GM23338 (cell line): ENCODE data around the gene GP1BB. TPM values are rescaled to one million over a fixed set of nuclear protein-coding genes. Genes with fewer than 3 reads are reported as not detected.
A peak's percentile ranks its signal among the peaks of the same experiment; 100 is the strongest.

ENCODE experiments used
- ATAC-seq: fragments of 200-7000 bp; cut with Tn5 transposase; 3 replicates; pipeline ENCODE4 v1.9.1; 2020
- DNase-seq: peaks from one replicate; pipeline ENCODE4 v3.0.0-alpha.2; 2015; ENCODE audit warnings: low spot score
- H2AFZ ChIP-seq: fragments of 200-600 bp; sonication (generic); 2 replicates; pipeline ENCODE4 v1.8.0; 2016; ENCODE audit warnings: antibody characterized with exemption, mild to moderate bottlenecking, moderate library complexity
- H3F3A ChIP-seq: fragments of 200-600 bp; sonication (generic); replicated peaks from 2 replicates; pipeline ENCODE4 v1.8.0; 2017; ENCODE audit warnings: antibody characterized with exemption, mixed run types, low read depth
- H3K27ac ChIP-seq: fragments of 200-600 bp; sonication (generic); 2 replicates; pipeline ENCODE4 v1.6.1; 2016; ENCODE audit warnings: low read depth
- H3K27me3 ChIP-seq: fragments of 200-600 bp; sonication (generic); 2 replicates; pipeline ENCODE4 v1.8.0; 2016; ENCODE audit warnings: mild to moderate bottlenecking, mixed run types, moderate library complexity; ENCODE audit not compliant: insufficient read depth
- H3K36me3 ChIP-seq: fragments of 200-600 bp; sonication (generic); 2 replicates; pipeline ENCODE4 v1.8.0; 2016; ENCODE audit warnings: mild to moderate bottlenecking; ENCODE audit not compliant: insufficient read depth
- H3K4me1 ChIP-seq: fragments of 200-600 bp; sonication (generic); 2 replicates; pipeline ENCODE4 v1.8.0; 2016; ENCODE audit warnings: mild to moderate bottlenecking, moderate library complexity; ENCODE audit not compliant: insufficient read depth
- H3K4me2 ChIP-seq: fragments of 200-600 bp; sonication (generic); 2 replicates; pipeline ENCODE4 v1.7.1; 2017; ENCODE audit warnings: mixed run types
- H3K4me3 ChIP-seq: fragments of 200-600 bp; sonication (generic); 2 replicates; pipeline ENCODE4 v1.6.1; 2016; ENCODE audit warnings: mixed run types
- H3K79me2 ChIP-seq: fragments of 200-600 bp; sonication (generic); replicated peaks from 2 replicates; pipeline ENCODE4 v1.8.0; 2017; ENCODE audit warnings: mild to moderate bottlenecking; ENCODE audit not compliant: insufficient read depth
- H3K9me2 ChIP-seq: fragments of 200-600 bp; sonication (generic); 2 replicates; pipeline ENCODE4 v1.8.0; 2017; ENCODE audit not compliant: insufficient read depth
- H4K20me1 ChIP-seq: fragments of 200-600 bp; sonication (generic); replicated peaks from 2 replicates; pipeline ENCODE4 v1.8.0; 2017; ENCODE audit warnings: mild to moderate bottlenecking; ENCODE audit not compliant: insufficient read depth
- H3K27ac Mint-ChIP-seq: 2 replicates; pipeline ENCODE4 v1.8.0; 2020; ENCODE audit warnings: inconsistent platforms, mild to moderate bottlenecking, moderate library complexity, mixed read lengths
- H3K27me3 Mint-ChIP-seq: 3 replicates; pipeline ENCODE4 v1.8.0; 2022; ENCODE audit warnings: low read depth, mild to moderate bottlenecking, moderate library complexity, mixed read lengths, inconsistent platforms; ENCODE audit not compliant: insufficient read depth, poor library complexity
- H3K36me3 Mint-ChIP-seq: 3 replicates; pipeline ENCODE4 v1.8.0; 2021; ENCODE audit warnings: low read depth, mild to moderate bottlenecking, inconsistent platforms, moderate library complexity, mixed read lengths
- H3K4me1 Mint-ChIP-seq: 3 replicates; pipeline ENCODE4 v1.8.0; 2020; ENCODE audit warnings: mild to moderate bottlenecking, inconsistent platforms, mixed read lengths
- H3K4me3 Mint-ChIP-seq: 3 replicates; pipeline ENCODE4 v1.8.0; 2021; ENCODE audit warnings: moderate library complexity, mild to moderate bottlenecking, inconsistent platforms, mixed read lengths
- H3K9me3 Mint-ChIP-seq: 3 replicates; pipeline ENCODE4 v1.8.0; 2020; ENCODE audit warnings: moderate library complexity, mild to moderate bottlenecking, inconsistent platforms, mixed read lengths
- CREB1 ChIP-seq: fragments of 250-450 bp; sonication (Bioruptor Pico); IDR thresholded peaks from 2 replicates; pipeline ENCODE4 v1.5.0; 2020; ENCODE audit warnings: low read depth, mild to moderate bottlenecking, moderate library complexity
- EZH2 ChIP-seq: fragments of 200-600 bp; sonication (generic); IDR thresholded peaks from one replicate; pipeline ENCODE4 v1.8.0; 2017; ENCODE audit warnings: antibody characterized with exemption, mild to moderate bottlenecking, low read depth; ENCODE audit not compliant: unreplicated experiment
- NANOG ChIP-seq: IDR thresholded peaks from 2 replicates; pipeline ENCODE4 v1.6.1; 2016; ENCODE audit warnings: antibody characterized with exemption, borderline replicate concordance
- POLR2AphosphoS5 ChIP-seq: IDR thresholded peaks from 2 replicates; pipeline ENCODE4 v1.6.1; 2016; ENCODE audit warnings: antibody characterized with exemption, low read depth
- ZNF114 ChIP-seq: fragments of 250-450 bp; sonication (Bioruptor Pico); IDR thresholded peaks from 2 replicates; pipeline ENCODE4 v1.5.0; 2020; ENCODE audit warnings: mild to moderate bottlenecking, moderate library complexity
- polyA plus RNA-seq: library from polyadenylated mRNA; unstranded; fragments of >200 nt; fragmentation: Nextera tagmentation; extraction: Ambion mirVana; gene quantifications from 2 replicates; pipeline ENCODE4 v1.2.1, GENCODE V29; 2016
- total RNA-seq: library from RNA; depleted of rRNA; stranded (reverse); fragments of >200 nt; shearing (Covaris generic); gene quantifications from 2 replicates; pipeline ENCODE4 v1.2.3, GENCODE V29; 2014
- TF ChIP-seq, protein P1 (sequence below): IDR thresholded peaks from 2 replicates; pipeline ENCODE4 v1.6.1; 2016; ENCODE audit warnings: antibody characterized with exemption
- TF ChIP-seq, protein P2 (sequence below): IDR thresholded peaks from one replicate; pipeline ENCODE4 v1.6.1; 2018; ENCODE audit warnings: antibody characterized with exemption; ENCODE audit not compliant: unreplicated experiment
- TF ChIP-seq, protein P3 (sequence below), 2 experiments: fragments of 200-600 bp in 1 of 2; sonication (generic) in 1 of 2; conservative IDR thresholded peaks; 2 replicates each; pipeline versions ENCODE4 v1.5.1 to v1.6.1; 2016 to 2017; ENCODE audit warnings: antibody characterized with exemption in 2 of 2, low read depth in 2 of 2, mild to moderate bottlenecking in 2 of 2, moderate library complexity in 1 of 2

GP1BB gene
- total and polyA plus RNA-seq, 2 experiments from 2014 or later: 0.53 to 1.3 TPM

DNA sequence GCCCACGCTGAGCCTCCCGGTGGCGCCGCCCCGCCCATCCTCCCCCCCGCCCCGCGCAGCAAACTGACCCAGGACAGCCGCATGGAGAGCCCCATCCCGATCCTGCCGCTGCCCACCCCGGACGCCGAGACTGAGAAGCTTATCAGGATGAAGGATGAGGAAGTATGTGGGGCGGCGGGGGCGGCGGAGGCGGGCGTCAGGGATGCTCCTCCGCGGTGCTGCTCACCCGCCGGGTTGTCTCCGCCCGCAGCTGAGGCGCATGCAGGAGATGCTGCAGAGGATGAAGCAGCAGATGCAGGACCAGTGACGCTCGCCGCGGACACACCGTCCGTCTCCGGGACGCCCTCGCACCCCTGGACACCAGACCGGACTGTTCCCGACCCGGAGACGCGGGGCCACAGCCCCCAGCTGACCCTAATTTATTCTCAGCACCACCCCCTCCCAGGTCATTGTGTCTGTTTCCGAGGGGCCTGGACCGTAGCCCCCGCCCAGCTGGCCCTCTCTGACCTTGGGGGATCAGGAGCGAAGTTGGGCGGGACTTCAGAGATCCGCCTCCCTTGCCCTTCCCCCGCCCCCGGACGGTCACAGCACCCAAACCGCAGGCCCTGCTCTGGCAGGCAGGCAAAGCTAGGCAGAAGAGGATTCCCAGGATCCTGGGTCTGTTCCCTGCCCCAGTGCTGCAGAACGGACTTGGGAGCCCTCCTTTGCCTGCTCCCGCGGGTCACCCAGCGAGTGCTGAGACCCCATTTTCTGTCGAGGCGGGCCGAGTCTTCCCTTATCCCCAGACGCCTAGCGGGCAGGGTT is 959 bp upstream of the GP1BB start:
- Histone ChIP-seq H4K20me1 (peaks cover 7% of the 10 kb centered on the region), H3K4me2 (peak overlapping the region; percentile 88)
- peaks cover 84% of the 10 kb centered on the region for H3K27me3 Mint-ChIP-seq

DNA sequence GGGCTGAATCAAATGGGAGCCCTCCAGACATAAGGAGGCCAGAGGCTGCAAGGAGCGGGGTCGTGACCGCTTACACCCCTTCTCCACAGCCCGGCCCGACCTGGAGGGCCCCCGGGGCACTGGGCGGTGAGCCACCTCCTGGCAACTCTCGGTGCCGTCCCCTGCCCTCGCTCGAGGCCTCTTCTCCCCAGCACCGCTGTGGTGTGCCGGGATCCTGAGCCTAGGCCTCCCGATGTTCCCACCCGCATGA is 432 bp upstream of the GP1BB start:
- no peak overlapping the region for H2AFZ ChIP-seq
- peaks cover 85% of the 10 kb centered on the region for H3K27me3 Mint-ChIP-seq
- no peak overlapping the region for H3K27ac ChIP-seq
- H3K4me1 Mint-ChIP-seq: peaks cover 22% of the 10 kb centered on the region
- TF ChIP-seq POLR2AphosphoS5 (peak; percentile 15; the same call in 1 of the 2 replicates), NANOG (no peak)
- peak overlapping the region; percentile 88 for H3K4me2 ChIP-seq
- H3K4me1 ChIP-seq: peaks cover 5% of the 10 kb centered on the region; the same call in 1 of the 2 replicates
- H3K79me2 ChIP-seq: no peaks in the 10 kb centered on the region
- H4K20me1 ChIP-seq: peaks cover 7% of the 10 kb centered on the region
- peaks cover 16% of the 10 kb centered on the region for H3K9me3 Mint-ChIP-seq
- peak overlapping the region; percentile 64 for H3K4me3 Mint-ChIP-seq
- peaks cover 86% of the 10 kb centered on the region for H3K27me3 ChIP-seq
- H3K9me2 ChIP-seq: no peaks in the 10 kb centered on the region
- H3K36me3 Mint-ChIP-seq: peaks cover 13% of the 10 kb centered on the region
- ATAC-seq (peak; percentile 9), DNase-seq (no peak)
- no peak overlapping the region for H3K27ac Mint-ChIP-seq
- H3K36me3 ChIP-seq: no peaks in the 10 kb centered on the region
- H3K4me3 ChIP-seq: peak overlapping the region; percentile 59
- 0 out of 2 replicates have a peak, but pooled peaks cover 7% of the 10 kb centered on the region for H3F3A ChIP-seq

More for the DNA sequence above, 959 bp upstream of the GP1BB start:
- Histone ChIP-seq H3K4me3 (peak overlapping the region; percentile 59), H3K4me1 (peaks cover 5% of the 10 kb centered on the region; the same call in 1 of the 2 replicates), H3K79me2 (no peaks in the 10 kb centered on the region), H3K36me3 (no peaks in the 10 kb centered on the region), H2AFZ (no peak overlapping the region; the same call in 1 of the 2 replicates), H3K9me2 (no peaks in the 10 kb centered on the region), H3F3A (0 out of 2 replicates have a peak, but pooled peaks cover 7% of the 10 kb centered on the region), H3K27me3 (peaks cover 86% of the 10 kb centered on the region), H3K27ac (no peak overlapping the region)
- Mint-ChIP-seq H3K9me3 (peaks cover 13% of the 10 kb centered on the region), H3K27ac (no peak overlapping the region), H3K4me3 (peak overlapping the region; percentile 63), H3K36me3 (peaks cover 11% of the 10 kb centered on the region), H3K4me1 (peaks cover 21% of the 10 kb centered on the region)
- TF ChIP-seq, protein P1, sequence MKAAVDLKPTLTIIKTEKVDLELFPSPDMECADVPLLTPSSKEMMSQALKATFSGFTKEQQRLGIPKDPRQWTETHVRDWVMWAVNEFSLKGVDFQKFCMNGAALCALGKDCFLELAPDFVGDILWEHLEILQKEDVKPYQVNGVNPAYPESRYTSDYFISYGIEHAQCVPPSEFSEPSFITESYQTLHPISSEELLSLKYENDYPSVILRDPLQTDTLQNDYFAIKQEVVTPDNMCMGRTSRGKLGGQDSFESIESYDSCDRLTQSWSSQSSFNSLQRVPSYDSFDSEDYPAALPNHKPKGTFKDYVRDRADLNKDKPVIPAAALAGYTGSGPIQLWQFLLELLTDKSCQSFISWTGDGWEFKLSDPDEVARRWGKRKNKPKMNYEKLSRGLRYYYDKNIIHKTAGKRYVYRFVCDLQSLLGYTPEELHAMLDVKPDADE: no peak
- TF ChIP-seq EZH2: peak; percentile 65
- ATAC-seq: peak; percentile 7
- peak; percentile 70 for DNase-seq

DNA sequence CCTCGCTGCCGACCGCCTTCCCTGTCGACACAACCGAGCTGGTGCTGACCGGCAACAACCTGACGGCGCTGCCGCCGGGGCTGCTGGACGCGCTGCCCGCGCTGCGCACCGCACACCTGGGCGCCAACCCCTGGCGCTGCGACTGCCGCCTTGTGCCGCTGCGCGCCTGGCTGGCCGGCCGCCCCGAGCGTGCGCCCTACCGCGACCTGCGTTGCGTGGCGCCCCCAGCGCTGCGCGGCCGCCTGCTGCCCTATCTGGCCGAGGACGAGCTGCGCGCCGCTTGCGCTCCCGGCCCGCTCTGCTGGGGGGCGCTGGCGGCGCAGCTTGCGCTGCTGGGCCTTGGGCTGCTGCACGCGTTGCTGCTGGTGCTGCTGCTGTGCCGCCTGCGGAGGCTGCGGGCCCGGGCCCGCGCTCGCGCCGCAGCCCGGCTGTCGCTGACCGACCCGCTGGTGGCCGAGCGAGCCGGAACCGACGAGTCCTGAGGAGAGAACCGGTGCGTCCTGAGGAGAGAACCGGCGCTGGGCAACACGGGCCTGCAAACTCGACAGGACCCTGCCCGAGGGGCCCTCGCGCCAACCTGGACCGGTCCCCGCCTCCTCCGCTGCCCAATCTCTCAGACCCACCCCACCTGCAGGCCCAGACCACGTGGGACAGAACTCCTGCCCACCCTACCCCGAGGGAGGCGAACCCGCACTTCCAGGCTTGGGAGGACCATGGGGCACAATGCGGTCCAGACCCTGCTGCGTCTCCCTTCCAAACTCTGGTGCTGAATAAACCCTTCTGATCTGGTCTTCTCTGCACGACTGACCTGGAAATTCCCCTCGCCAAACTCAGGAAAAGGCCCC is 866 bp downstream of the GP1BB start:
- no peak overlapping the region for H3K27ac Mint-ChIP-seq
- Histone ChIP-seq H3K27me3 (peaks cover 82% of the 10 kb centered on the region), H4K20me1 (peaks cover 7% of the 10 kb centered on the region), H3F3A (0 out of 2 replicates have a peak, but pooled peaks cover 7% of the 10 kb centered on the region), H2AFZ (peak overlapping the region; percentile 76; the same call in 1 of the 2 replicates), H3K9me2 (no peaks in the 10 kb centered on the region), H3K27ac (no peak overlapping the region), H3K4me1 (peaks cover 5% of the 10 kb centered on the region; the same call in 1 of the 2 replicates), H3K4me2 (peak overlapping the region; percentile 88), H3K4me3 (peak overlapping the region; percentile 59), H3K36me3 (no peaks in the 10 kb centered on the region), H3K79me2 (no peaks in the 10 kb centered on the region)
- DNase-seq: peak; percentile 82
- H3K36me3 Mint-ChIP-seq: peaks cover 13% of the 10 kb centered on the region
- peaks cover 16% of the 10 kb centered on the region for H3K9me3 Mint-ChIP-seq
- peak overlapping the region; percentile 58 for H3K4me3 Mint-ChIP-seq
- peaks cover 95% of the 10 kb centered on the region for H3K27me3 Mint-ChIP-seq
- ATAC-seq: peak; percentile 55
- H3K4me1 Mint-ChIP-seq: peaks cover 22% of the 10 kb centered on the region
- TF ChIP-seq, protein P2, sequence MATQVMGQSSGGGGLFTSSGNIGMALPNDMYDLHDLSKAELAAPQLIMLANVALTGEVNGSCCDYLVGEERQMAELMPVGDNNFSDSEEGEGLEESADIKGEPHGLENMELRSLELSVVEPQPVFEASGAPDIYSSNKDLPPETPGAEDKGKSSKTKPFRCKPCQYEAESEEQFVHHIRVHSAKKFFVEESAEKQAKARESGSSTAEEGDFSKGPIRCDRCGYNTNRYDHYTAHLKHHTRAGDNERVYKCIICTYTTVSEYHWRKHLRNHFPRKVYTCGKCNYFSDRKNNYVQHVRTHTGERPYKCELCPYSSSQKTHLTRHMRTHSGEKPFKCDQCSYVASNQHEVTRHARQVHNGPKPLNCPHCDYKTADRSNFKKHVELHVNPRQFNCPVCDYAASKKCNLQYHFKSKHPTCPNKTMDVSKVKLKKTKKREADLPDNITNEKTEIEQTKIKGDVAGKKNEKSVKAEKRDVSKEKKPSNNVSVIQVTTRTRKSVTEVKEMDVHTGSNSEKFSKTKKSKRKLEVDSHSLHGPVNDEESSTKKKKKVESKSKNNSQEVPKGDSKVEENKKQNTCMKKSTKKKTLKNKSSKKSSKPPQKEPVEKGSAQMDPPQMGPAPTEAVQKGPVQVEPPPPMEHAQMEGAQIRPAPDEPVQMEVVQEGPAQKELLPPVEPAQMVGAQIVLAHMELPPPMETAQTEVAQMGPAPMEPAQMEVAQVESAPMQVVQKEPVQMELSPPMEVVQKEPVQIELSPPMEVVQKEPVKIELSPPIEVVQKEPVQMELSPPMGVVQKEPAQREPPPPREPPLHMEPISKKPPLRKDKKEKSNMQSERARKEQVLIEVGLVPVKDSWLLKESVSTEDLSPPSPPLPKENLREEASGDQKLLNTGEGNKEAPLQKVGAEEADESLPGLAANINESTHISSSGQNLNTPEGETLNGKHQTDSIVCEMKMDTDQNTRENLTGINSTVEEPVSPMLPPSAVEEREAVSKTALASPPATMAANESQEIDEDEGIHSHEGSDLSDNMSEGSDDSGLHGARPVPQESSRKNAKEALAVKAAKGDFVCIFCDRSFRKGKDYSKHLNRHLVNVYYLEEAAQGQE: no peak
- TF ChIP-seq EZH2 (peak; percentile 70), ZNF114 (CRISPR knock-in tag) (no peak), CREB1 (CRISPR knock-in tag) (no peak)
- TF ChIP-seq, protein P3, sequence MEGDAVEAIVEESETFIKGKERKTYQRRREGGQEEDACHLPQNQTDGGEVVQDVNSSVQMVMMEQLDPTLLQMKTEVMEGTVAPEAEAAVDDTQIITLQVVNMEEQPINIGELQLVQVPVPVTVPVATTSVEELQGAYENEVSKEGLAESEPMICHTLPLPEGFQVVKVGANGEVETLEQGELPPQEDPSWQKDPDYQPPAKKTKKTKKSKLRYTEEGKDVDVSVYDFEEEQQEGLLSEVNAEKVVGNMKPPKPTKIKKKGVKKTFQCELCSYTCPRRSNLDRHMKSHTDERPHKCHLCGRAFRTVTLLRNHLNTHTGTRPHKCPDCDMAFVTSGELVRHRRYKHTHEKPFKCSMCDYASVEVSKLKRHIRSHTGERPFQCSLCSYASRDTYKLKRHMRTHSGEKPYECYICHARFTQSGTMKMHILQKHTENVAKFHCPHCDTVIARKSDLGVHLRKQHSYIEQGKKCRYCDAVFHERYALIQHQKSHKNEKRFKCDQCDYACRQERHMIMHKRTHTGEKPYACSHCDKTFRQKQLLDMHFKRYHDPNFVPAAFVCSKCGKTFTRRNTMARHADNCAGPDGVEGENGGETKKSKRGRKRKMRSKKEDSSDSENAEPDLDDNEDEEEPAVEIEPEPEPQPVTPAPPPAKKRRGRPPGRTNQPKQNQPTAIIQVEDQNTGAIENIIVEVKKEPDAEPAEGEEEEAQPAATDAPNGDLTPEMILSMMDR (conservative IDR thresholded peaks at IDR 0.05; ENCODE audit: low read depth in 2 of 2): peak; percentile 18 to 66; a peak in 2 of 4 replicates
